ENCODE results near the gene BCL2L11. TPM values are rescaled to one million over a fixed set of nuclear protein-coding genes. Genes with fewer than 3 reads are reported as not detected.

Gene BCL2L11
- total and polyA plus RNA-seq, 7 donors = 8.3 to 30.0 (median 16.0) TPM

- no peaks in the 10 kb centered on the region for H3K27me3 ChIP-seq
- H3K4me3 ChIP-seq = no peak overlapping the region
- H3K27ac ChIP-seq = no peak overlapping the region
- H3K4me1 ChIP-seq = no peaks in the 10 kb centered on the region
- H3K36me3 ChIP-seq = no peaks in the 10 kb centered on the region
- DNase-seq = no peak
- WGBS, 2 donors = 88 to 96% methylated on average over 6 of the region's 6 CpGs
- TF ChIP-seq POLR2A (IDR thresholded peaks at IDR 0.05) (no peak), EP300 (IDR thresholded peaks at IDR 0.05) (no peak), CTCF (IDR thresholded peaks at IDR 0.05) (no peak), POLR2AphosphoS5 (IDR thresholded peaks at IDR 0.05) (no peak)
- H3K9me3 ChIP-seq = no peaks in the 10 kb centered on the region
- intact Hi-C loops (cut with DNase I) = no loop called here
These were observed 66.2 kb downstream of the BCL2L11 start for GRCh38 chr2:111186933-111187332.

GRCh38 chr2:111188681-111189080 is 68.0 kb downstream of the BCL2L11 start:
- 98% methylated on average over 3 of the region's 3 CpGs for WGBS, 2 donors
- Histone ChIP-seq H3K27me3 (no peaks in the 10 kb centered on the region), H3K4me1 (no peaks in the 10 kb centered on the region), H3K4me3 (no peak overlapping the region), H3K9me3 (no peaks in the 10 kb centered on the region), H3K27ac (no peak overlapping the region), H3K36me3 (no peaks in the 10 kb centered on the region)
- no peak for DNase-seq
- TF ChIP-seq CTCF (IDR thresholded peaks at IDR 0.05) (no peak), POLR2A (IDR thresholded peaks at IDR 0.05) (no peak), EP300 (IDR thresholded peaks at IDR 0.05) (no peak), POLR2AphosphoS5 (IDR thresholded peaks at IDR 0.05) (no peak)
- intact Hi-C loops (cut with DNase I) = no loop called here

- Histone ChIP-seq H3K4me3 (no peak overlapping the region), H3K27ac (no peak overlapping the region), H3K4me1 (no peaks in the 10 kb centered on the region), H3K36me3 (no peaks in the 10 kb centered on the region), H3K9me3 (no peaks in the 10 kb centered on the region), H3K27me3 (no peaks in the 10 kb centered on the region)
- 76 to 96% methylated on average over 2 of the region's 2 CpGs for WGBS, 2 donors
- no peak for TF ChIP-seq CTCF (IDR thresholded peaks at IDR 0.05)
- no peak for TF ChIP-seq EP300 (IDR thresholded peaks at IDR 0.05)
- no peak for TF ChIP-seq POLR2AphosphoS5 (IDR thresholded peaks at IDR 0.05)
- no peak for TF ChIP-seq POLR2A (IDR thresholded peaks at IDR 0.05)
- DNase-seq = no peak
- intact Hi-C loops (cut with DNase I) = no loop called here
These were observed 68.4 kb downstream of the BCL2L11 start for GRCh38 chr2:111189106-111189505.

GRCh38 chr2:111190816-111191540 is 70.3 kb downstream of the BCL2L11 start:
- Histone ChIP-seq H3K4me3 (no peak overlapping the region), H3K27ac (no peak overlapping the region), H3K4me1 (no peaks in the 10 kb centered on the region), H3K36me3 (no peaks in the 10 kb centered on the region), H3K27me3 (no peaks in the 10 kb centered on the region), H3K9me3 (no peaks in the 10 kb centered on the region)
- DNase-seq = no peak
- 92 to 93% methylated on average over 7 of the region's 7 CpGs for WGBS, 2 donors
- intact Hi-C loops (cut with DNase I) = no loop called here
- no peak for TF ChIP-seq POLR2A (IDR thresholded peaks at IDR 0.05)
- no peak for TF ChIP-seq EP300 (IDR thresholded peaks at IDR 0.05)
- TF ChIP-seq CTCF (IDR thresholded peaks at IDR 0.05) = no peak
- TF ChIP-seq POLR2AphosphoS5 (IDR thresholded peaks at IDR 0.05) = no peak

GRCh38 chr2:111191877-111192276 is 71.2 kb downstream of the BCL2L11 start:
- Histone ChIP-seq H3K4me1 (no peaks in the 10 kb centered on the region), H3K27ac (no peak overlapping the region), H3K36me3 (no peaks in the 10 kb centered on the region), H3K9me3 (no peaks in the 10 kb centered on the region), H3K27me3 (no peaks in the 10 kb centered on the region), H3K4me3 (no peak overlapping the region)
- DNase-seq = no peak
- TF ChIP-seq POLR2A (IDR thresholded peaks at IDR 0.05) = no peak
- no peak for TF ChIP-seq CTCF (IDR thresholded peaks at IDR 0.05)
- no peak for TF ChIP-seq EP300 (IDR thresholded peaks at IDR 0.05)
- no peak for TF ChIP-seq POLR2AphosphoS5 (IDR thresholded peaks at IDR 0.05)
- intact Hi-C loops (cut with DNase I) = no loop called here
- WGBS, 2 donors = 73 to 82% methylated on average over 5 of the region's 5 CpGs

Measured in sigmoid colon (tissue), 7 donors.